H9 (cell line): ENCODE data around the gene B3GALT5. TPM values are rescaled to one million over a fixed set of nuclear protein-coding genes. Genes with fewer than 3 reads are reported as not detected.

Experiments
- DNase-seq: peaks from one replicate; pipeline ENCODE4 v3.0.0-alpha.2; 2017
- H2AFZ ChIP-seq: one replicate; pipeline ENCODE4 v1.6.1; 2013; ENCODE audit warnings: mild to moderate bottlenecking, low read length, control low read depth, moderate library complexity
- H2AK5ac ChIP-seq: 2 replicates; pipeline ENCODE4 v1.6.1; 2013; ENCODE audit warnings: low read length, control low read depth, mixed read lengths; ENCODE audit not compliant: insufficient read length
- H2BK120ac ChIP-seq: one replicate; pipeline ENCODE4 v1.6.1; 2013; ENCODE audit warnings: low read depth, mild to moderate bottlenecking, low read length, control low read depth, inconsistent platforms; ENCODE audit not compliant: poor library complexity, severe bottlenecking
- H2BK12ac ChIP-seq: 2 replicates; pipeline ENCODE4 v1.6.1; 2013; ENCODE audit warnings: low read length, control low read depth, mixed read lengths, low read depth; ENCODE audit not compliant: insufficient read length
- H2BK15ac ChIP-seq: 2 replicates; pipeline ENCODE4 v1.6.1; 2013; ENCODE audit warnings: low read depth, low read length, control low read depth
- H2BK20ac ChIP-seq: one replicate; pipeline ENCODE4 v1.6.1; 2013; ENCODE audit warnings: low read depth, mild to moderate bottlenecking, low read length, control low read depth, inconsistent platforms; ENCODE audit not compliant: poor library complexity, severe bottlenecking
- H2BK5ac ChIP-seq: 2 replicates; pipeline ENCODE4 v1.6.1; 2013; ENCODE audit warnings: low read length, control low read depth, mixed read lengths; ENCODE audit not compliant: insufficient read length
- H3K14ac ChIP-seq: 2 replicates; pipeline ENCODE4 v1.6.1; 2013; ENCODE audit warnings: low read length, control low read depth; ENCODE audit not compliant: insufficient read depth
- H3K18ac ChIP-seq: 2 replicates; pipeline ENCODE4 v1.6.1; 2013; ENCODE audit warnings: low read depth, mild to moderate bottlenecking, mixed read lengths, low read length, control low read depth; ENCODE audit not compliant: insufficient read length
- H3K23ac ChIP-seq: 2 replicates; pipeline ENCODE4 v1.6.1; 2013; ENCODE audit warnings: low read length, control low read depth, mixed read lengths, low read depth; ENCODE audit not compliant: insufficient read length
- H3K23me2 ChIP-seq: 2 replicates; pipeline ENCODE4 v1.6.1; 2013; ENCODE audit warnings: low read depth, mild to moderate bottlenecking, mixed read lengths, low read length, control low read depth; ENCODE audit not compliant: insufficient read length, poor library complexity, severe bottlenecking
- H3K27ac ChIP-seq: 2 replicates; pipeline ENCODE4 v1.5.1; 2013; ENCODE audit warnings: low read length, control low read depth, mixed read lengths, low read depth; ENCODE audit not compliant: insufficient read length
- H3K27me3 ChIP-seq: 2 replicates; pipeline ENCODE4 v1.6.1; 2013; ENCODE audit warnings: low read length, control low read depth, inconsistent platforms; ENCODE audit not compliant: insufficient read depth
- H3K4ac ChIP-seq: 2 replicates; pipeline ENCODE4 v1.6.1; 2013; ENCODE audit warnings: low read depth, mild to moderate bottlenecking, control low read depth, inconsistent platforms, low read length, moderate library complexity
- H3K4me1 ChIP-seq: 2 replicates; pipeline ENCODE4 v1.6.1; 2013; ENCODE audit warnings: low read length, control low read depth, inconsistent platforms; ENCODE audit not compliant: insufficient read depth
- H3K4me2 ChIP-seq: 2 replicates; pipeline ENCODE4 v1.6.1; 2013; ENCODE audit warnings: low read length, control low read depth, mixed read lengths; ENCODE audit not compliant: insufficient read length, insufficient read depth
- H3K56ac ChIP-seq: 2 replicates; pipeline ENCODE4 v1.6.1; 2013; ENCODE audit warnings: low read depth, mild to moderate bottlenecking, mixed read lengths, low read length, control low read depth; ENCODE audit not compliant: insufficient read length
- H3K79me1 ChIP-seq: 2 replicates; pipeline ENCODE4 v1.6.1; 2013; ENCODE audit warnings: low read depth, mild to moderate bottlenecking, moderate library complexity, low read length, control low read depth, inconsistent platforms; ENCODE audit not compliant: insufficient read depth, poor library complexity, severe bottlenecking
- H3K79me2 ChIP-seq: 2 replicates; pipeline ENCODE4 v1.6.1; 2013; ENCODE audit warnings: low read length, control low read depth, inconsistent platforms; ENCODE audit not compliant: insufficient read depth
- H3K9ac ChIP-seq: 2 replicates; pipeline ENCODE4 v1.6.1; 2013; ENCODE audit warnings: low read length, control low read depth, mixed read lengths; ENCODE audit not compliant: insufficient read length; ENCODE audit errors: extremely low read depth
- H3K9me3 ChIP-seq: one replicate; pipeline ENCODE4 v1.6.1; 2013; ENCODE audit warnings: low read depth, low read length, inconsistent platforms; ENCODE audit not compliant: control insufficient read depth
- H3T11ph ChIP-seq: one replicate; pipeline ENCODE4 v1.6.1; 2013; ENCODE audit warnings: mild to moderate bottlenecking, low read length, control low read depth, inconsistent platforms
- H4K20me1 ChIP-seq: one replicate; pipeline ENCODE4 v1.6.1; 2013; ENCODE audit not compliant: control insufficient read depth, insufficient read length, insufficient read depth
- H4K5ac ChIP-seq: 2 replicates; pipeline ENCODE4 v1.6.1; 2013; ENCODE audit warnings: low read depth, mild to moderate bottlenecking, mixed read lengths, low read length, control low read depth; ENCODE audit not compliant: insufficient read length
- H4K8ac ChIP-seq: replicated peaks from 2 replicates; pipeline ENCODE4 v1.6.1; 2013; ENCODE audit warnings: low read length, control low read depth, mixed read lengths, low read depth; ENCODE audit not compliant: insufficient read length
- H4K91ac ChIP-seq: 2 replicates; pipeline ENCODE4 v1.6.1; 2013; ENCODE audit warnings: low read depth, mild to moderate bottlenecking, moderate library complexity, mixed read lengths, low read length, control low read depth; ENCODE audit not compliant: insufficient read length
- H3K27ac Mint-ChIP-seq, 3 experiments: 2 replicates in 2 of 3; 3 replicates in 1 of 3; pipeline ENCODE4 v1.8.0; 2020 to 2021; ENCODE audit warnings: mixed read lengths in 3 of 3, mild to moderate bottlenecking in 1 of 3, moderate library complexity in 1 of 3
- H3K27me3 Mint-ChIP-seq: 2 replicates; pipeline ENCODE4 v1.8.0; 2021; ENCODE audit warnings: low read depth, mild to moderate bottlenecking, moderate library complexity, mixed read lengths
- H3K36me3 Mint-ChIP-seq, 3 experiments: 2 replicates in 2 of 3; 3 replicates in 1 of 3; pipeline ENCODE4 v1.8.0; 2020 to 2021; ENCODE audit warnings: low read depth in 3 of 3, mixed read lengths in 3 of 3; ENCODE audit not compliant: insufficient read depth in 1 of 3
- H3K4me1 Mint-ChIP-seq, 2 experiments: 2 replicates each; pipeline ENCODE4 v1.8.0; 2020; ENCODE audit warnings: mixed read lengths in 2 of 2
- H3K4me3 Mint-ChIP-seq, 2 experiments: 2 replicates in 1 of 2; 3 replicates in 1 of 2; pipeline ENCODE4 v1.8.0; 2020 to 2021; ENCODE audit warnings: mild to moderate bottlenecking in 2 of 2, mixed read lengths in 2 of 2, moderate library complexity in 1 of 2
- H3K9me3 Mint-ChIP-seq, 2 experiments: 2 replicates in 1 of 2; 3 replicates in 1 of 2; pipeline ENCODE4 v1.8.0; 2020; ENCODE audit warnings: mild to moderate bottlenecking in 2 of 2, mixed read lengths in 2 of 2, moderate library complexity in 1 of 2
- CTCF ChIP-seq: fragments of 200-600 bp; sonication (generic); conservative IDR thresholded peaks from 3 replicates; pipeline ENCODE4 v1.8.0; 2021; ENCODE audit warnings: antibody characterized with exemption, mild to moderate bottlenecking
- WGBS: extraction: QIAGEN DNeasy Blood & Tissue Kit; methylation state at CpG from one replicate; pipeline ENCODE4 v1.1.7; 2013; ENCODE audit warnings: missing lambda C conversion rate, low lambda C conversion rate, mixed read lengths; ENCODE audit not compliant: insufficient read length; ENCODE audit errors: extremely low coverage; 5-methylcytosine and 5-hydroxymethylcytosine counted together
- total RNA-seq: library from RNA; stranded (reverse); gene quantifications from 2 replicates; pipeline ENCODE4 v1.2.1, GENCODE V29; 2021

B3GALT5 gene
- total RNA-seq, 1 experiment from 2014 or later, result 24.7 TPM

DNA sequence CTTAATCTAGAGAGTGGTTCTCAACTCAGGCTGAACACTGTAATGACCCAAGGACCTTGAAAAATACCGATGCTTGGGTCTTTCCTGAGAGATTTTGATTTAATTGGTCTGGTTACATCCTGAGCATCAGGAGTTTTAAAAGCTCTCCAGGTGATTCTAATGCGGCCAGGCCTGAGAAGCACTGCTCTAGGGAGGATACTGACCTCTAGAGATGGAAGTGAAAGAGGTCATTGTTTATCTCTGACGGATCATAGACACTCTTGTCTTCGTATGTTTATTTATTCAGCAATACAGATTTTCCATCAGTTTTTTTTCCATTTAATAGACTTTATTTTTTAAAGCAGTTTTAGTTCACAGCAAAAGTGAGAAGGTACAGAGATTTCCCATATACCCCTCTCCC lies 77.7 kb downstream of the B3GALT5 start:
- H2BK120ac ChIP-seq, result no peak overlapping the region
- no peak overlapping the region for H4K5ac ChIP-seq
- no peaks in the 10 kb centered on the region for H3K27me3 ChIP-seq
- no peak overlapping the region for H2AFZ ChIP-seq
- no peaks in the 10 kb centered on the region; the same call in 1 of the 2 replicates for H3K4me1 ChIP-seq
- H3K4ac ChIP-seq, result no peak overlapping the region
- no peak overlapping the region for H2AK5ac ChIP-seq
- no CpG with 5 or more reads among the region's 4 CpGs for WGBS
- Mint-ChIP-seq H3K4me1 (peaks cover 13 to 14% of the 10 kb centered on the region in 2 experiments), H3K4me3 (no peak overlapping the region), H3K36me3 (peaks cover 0 to 4% (median 0%) of the 10 kb centered on the region in 3 experiments; a peak in 3 of 7 replicates), H3K27ac (no peak overlapping the region), H3K27me3 (no peaks in the 10 kb centered on the region), H3K9me3 (no peaks in the 10 kb centered on the region)
- H3K18ac ChIP-seq, result no peak overlapping the region
- H4K91ac ChIP-seq, result no peak overlapping the region
- no peaks in the 10 kb centered on the region for H3K9me3 ChIP-seq
- H3K79me2 ChIP-seq, result no peaks in the 10 kb centered on the region
- no peaks in the 10 kb centered on the region for H3K79me1 ChIP-seq
- DNase-seq, result no peak
- H3K56ac ChIP-seq, result no peak overlapping the region
- H2BK12ac ChIP-seq, result no peak overlapping the region
- H3K23ac ChIP-seq, result no peak overlapping the region
- H2BK15ac ChIP-seq, result no peak overlapping the region
- no peak overlapping the region for H3K27ac ChIP-seq
- H3K14ac ChIP-seq, result no peak overlapping the region
- no peak overlapping the region for H3K9ac ChIP-seq
- no peak overlapping the region for H3K4me2 ChIP-seq
- peak; percentile 46; the same call in 2 of the 3 replicates for TF ChIP-seq CTCF
- no peak overlapping the region for H2BK5ac ChIP-seq
- no peak overlapping the region for H2BK20ac ChIP-seq
- H4K20me1 ChIP-seq, result no peaks in the 10 kb centered on the region
- H3T11ph ChIP-seq, result no peak overlapping the region
- H3K23me2 ChIP-seq, result no peaks in the 10 kb centered on the region
- no peak overlapping the region for H4K8ac ChIP-seq
